GM12892 (cell line): ENCODE results near the gene CIPC.

ENCODE experiments used
- POLR2A ChIP-seq: IDR thresholded peaks from 2 replicates; pipeline ENCODE4 v1.6.1; 2011; ENCODE audit warnings: low read depth, low read length, control low read depth
- TAF1 ChIP-seq: IDR thresholded peaks from 2 replicates; pipeline ENCODE4 v1.6.1; 2011; ENCODE audit warnings: low read depth, mild to moderate bottlenecking, control low read depth, low read length, borderline replicate concordance

GRCh38 chr14:77086951-77087350 lies 11.1 kb upstream of the CIPC start:
- no peak for TF ChIP-seq TAF1
- TF ChIP-seq POLR2A: no peak
